ENCODE measurements around the gene ASRGL1. TPM values are rescaled to one million over a fixed set of nuclear protein-coding genes. Genes with fewer than 3 reads are reported as not detected.
A peak's percentile ranks its signal among the peaks of the same experiment; 100 is the strongest.
"Not testable (repeated sequence)": the region's sequence is repeated elsewhere in the genome, so short reads cannot be mapped to it uniquely, and the experiment has no call there.

ASRGL1 gene
- total RNA-seq, 4 donors from 2014 or later: 14.9 to 44.5 (median 35.6) TPM

DNA sequence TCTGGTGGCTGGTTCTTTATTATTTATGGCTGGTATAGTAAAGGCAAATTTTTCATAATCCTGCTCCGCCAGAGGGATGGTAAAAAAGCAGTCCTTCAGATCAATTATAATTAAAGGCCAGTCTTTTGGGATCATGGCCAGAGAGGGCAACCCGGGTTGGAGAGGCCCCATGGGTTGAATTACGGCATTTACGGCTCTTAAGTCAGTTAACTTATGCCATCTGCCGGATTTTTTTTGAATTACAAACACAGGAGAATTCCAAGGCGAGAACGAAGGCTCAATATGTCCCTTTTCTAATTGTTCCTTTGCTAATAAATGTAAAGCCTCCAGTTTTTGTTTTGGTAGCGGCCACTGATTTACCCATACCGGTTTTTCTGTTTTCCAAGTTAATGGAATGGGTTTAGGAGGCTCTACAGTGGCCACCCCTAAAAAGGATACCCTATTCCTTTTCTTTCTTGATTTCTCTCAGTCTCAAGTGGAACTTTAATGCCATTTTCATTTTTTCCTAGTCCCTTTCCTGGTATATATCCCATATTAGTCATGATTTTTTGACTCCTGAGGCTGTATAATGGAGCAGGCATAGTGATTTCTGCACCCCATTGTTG is 41.3 kb downstream of the ASRGL1 start:
- H3K4me3 ChIP-seq; DNase-seq; H3K27me3 ChIP-seq; H3K9me3 ChIP-seq; H3K27ac ChIP-seq; H3K36me3 ChIP-seq; intact Hi-C loops (cut with DNase I; ENCODE audit: low total_unique reads): not testable (repeated sequence)
- in situ Hi-C loops (cut with MboI; ENCODE audit: low pct_ligation_motif_present in 1 of 4, low pct_unique_long_range_greater_than_20kb in 1 of 4, low sequenced_read_pairs in 3 of 4): loop anchor here (25.0 kb wide), 3 partner anchors 309 to 509 kb away; partner anchors contain the start of genes LRRN4CL (in 1 of the 4), SLC3A2 (in 1 of the 4) and UBXN1 (in 1 of the 4)
- WGBS, 2 donors (ENCODE audit: low coverage in 1 of 2): 2 to 5% methylated on average over 4 to 9 of the region's 9 CpGs
- TF ChIP-seq, protein P1, sequence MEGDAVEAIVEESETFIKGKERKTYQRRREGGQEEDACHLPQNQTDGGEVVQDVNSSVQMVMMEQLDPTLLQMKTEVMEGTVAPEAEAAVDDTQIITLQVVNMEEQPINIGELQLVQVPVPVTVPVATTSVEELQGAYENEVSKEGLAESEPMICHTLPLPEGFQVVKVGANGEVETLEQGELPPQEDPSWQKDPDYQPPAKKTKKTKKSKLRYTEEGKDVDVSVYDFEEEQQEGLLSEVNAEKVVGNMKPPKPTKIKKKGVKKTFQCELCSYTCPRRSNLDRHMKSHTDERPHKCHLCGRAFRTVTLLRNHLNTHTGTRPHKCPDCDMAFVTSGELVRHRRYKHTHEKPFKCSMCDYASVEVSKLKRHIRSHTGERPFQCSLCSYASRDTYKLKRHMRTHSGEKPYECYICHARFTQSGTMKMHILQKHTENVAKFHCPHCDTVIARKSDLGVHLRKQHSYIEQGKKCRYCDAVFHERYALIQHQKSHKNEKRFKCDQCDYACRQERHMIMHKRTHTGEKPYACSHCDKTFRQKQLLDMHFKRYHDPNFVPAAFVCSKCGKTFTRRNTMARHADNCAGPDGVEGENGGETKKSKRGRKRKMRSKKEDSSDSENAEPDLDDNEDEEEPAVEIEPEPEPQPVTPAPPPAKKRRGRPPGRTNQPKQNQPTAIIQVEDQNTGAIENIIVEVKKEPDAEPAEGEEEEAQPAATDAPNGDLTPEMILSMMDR (IDR thresholded peaks at IDR 0.05): peak; percentile 39 to 62 (median 52)
- H3K4me1 ChIP-seq: peaks cover 0 to 16% (median 5%) of the 10 kb centered on the region in 4 donors

DNA sequence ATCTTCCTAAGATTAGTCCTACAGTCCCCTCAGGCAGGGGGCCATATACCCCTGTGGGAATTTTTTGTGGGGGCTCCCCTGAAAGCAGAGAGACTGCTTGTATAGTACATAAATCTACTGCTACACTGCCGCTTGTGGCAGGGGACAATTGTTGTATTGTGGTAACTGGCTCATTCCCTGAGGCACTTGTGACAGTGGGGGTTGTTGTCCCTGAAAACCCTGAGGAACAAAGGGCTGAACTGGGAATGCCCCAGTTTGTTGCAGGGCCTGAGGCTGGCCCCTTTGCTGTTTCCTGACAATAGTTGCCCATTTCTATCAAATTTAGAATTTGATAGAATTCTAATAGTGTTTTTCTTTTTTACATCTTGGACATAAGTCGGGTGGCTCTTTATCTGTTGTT is 42.3 kb downstream of the ASRGL1 start:
- H3K4me3 ChIP-seq; H3K27ac ChIP-seq; H3K9me3 ChIP-seq; intact Hi-C loops (cut with DNase I; ENCODE audit: low total_unique reads); DNase-seq; H3K27me3 ChIP-seq; H3K36me3 ChIP-seq: not testable (repeated sequence)
- in situ Hi-C loops (cut with MboI; ENCODE audit: low pct_ligation_motif_present in 1 of 4, low pct_unique_long_range_greater_than_20kb in 1 of 4, low sequenced_read_pairs in 3 of 4): loop anchor here (25.0 kb wide), 3 partner anchors 308 to 508 kb away; partner anchors contain the start of genes LRRN4CL (in 1 of the 4), SLC3A2 (in 1 of the 4) and UBXN1 (in 1 of the 4)
- 0 to 52% methylated on average over 1 to 2 of the region's 2 CpGs for WGBS, 2 donors (ENCODE audit: low coverage in 1 of 2)
- peaks cover 0 to 16% (median 5%) of the 10 kb centered on the region in 4 donors for H3K4me1 ChIP-seq

DNA sequence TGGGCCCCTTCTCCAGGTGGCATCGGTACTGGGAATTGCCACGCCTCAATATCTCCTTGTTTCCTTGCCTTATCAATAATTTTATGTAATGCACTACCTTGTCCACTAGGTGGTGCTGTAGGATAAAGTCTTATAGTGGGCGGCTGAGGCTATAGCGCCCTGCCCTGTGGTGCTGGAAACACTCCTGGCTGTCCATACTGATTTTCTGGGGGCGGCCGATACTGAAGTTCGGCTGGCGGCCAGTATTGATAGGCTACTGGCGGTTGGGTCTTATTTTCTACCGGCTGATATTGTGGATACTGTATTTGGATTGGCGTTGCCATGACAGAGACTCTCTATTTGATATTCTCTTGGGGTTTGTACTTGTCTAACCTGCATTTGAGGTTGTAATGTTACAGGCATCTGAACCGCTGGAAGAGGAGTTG is 43.6 kb downstream of the ASRGL1 start:
- 2 to 5% methylated on average over 10 to 12 of the region's 12 CpGs for WGBS, 2 donors (ENCODE audit: low coverage in 1 of 2)
- TF ChIP-seq, protein P1 (IDR thresholded peaks at IDR 0.05): peak; percentile 76 to 89 (median 85)
- peak; percentile 46 for DNase-seq
- peaks cover 0 to 16% (median 5%) of the 10 kb centered on the region in 4 donors for H3K4me1 ChIP-seq
- H3K27me3 ChIP-seq; H3K9me3 ChIP-seq; intact Hi-C loops (cut with DNase I; ENCODE audit: low total_unique reads); H3K36me3 ChIP-seq; H3K4me3 ChIP-seq: not testable (repeated sequence)
- peak overlapping the region in 1 of 4 donors; percentile 19 for H3K27ac ChIP-seq
- in situ Hi-C loops (cut with MboI; ENCODE audit: low pct_ligation_motif_present in 1 of 4, low pct_unique_long_range_greater_than_20kb in 1 of 4, low sequenced_read_pairs in 3 of 4): loop anchor here (25.0 kb wide), 3 partner anchors 306 to 506 kb away; partner anchors contain the start of genes LRRN4CL (in 1 of the 4), SLC3A2 (in 1 of the 4) and UBXN1 (in 1 of the 4)

DNA sequence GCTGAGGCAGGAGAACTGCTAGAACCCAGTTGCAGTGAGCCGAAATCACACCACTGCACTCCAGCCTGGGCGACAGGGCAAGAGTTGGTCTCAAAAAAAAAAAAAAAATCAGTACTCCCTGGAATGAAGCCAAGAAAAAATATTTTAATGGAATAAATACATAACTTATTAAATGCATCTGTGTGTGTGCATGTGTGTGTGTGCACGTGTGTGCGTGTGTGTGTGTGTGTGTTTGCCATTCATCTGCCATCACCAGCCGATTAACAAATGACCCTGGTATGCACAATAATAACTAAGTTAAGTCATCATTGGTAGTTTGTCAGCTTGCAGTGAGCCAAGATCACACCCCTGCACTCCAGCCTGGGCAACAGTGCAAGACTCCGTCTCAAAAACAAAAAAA is 46.6 kb downstream of the ASRGL1 start:
- TF ChIP-seq POLR2A (IDR thresholded peaks at IDR 0.05): no peak
- TF ChIP-seq EP300 (IDR thresholded peaks at IDR 0.05; ENCODE audit: low read depth): no peak
- no peak for TF ChIP-seq POLR2AphosphoS5 (IDR thresholded peaks at IDR 0.05)
- TF ChIP-seq, protein P1 (IDR thresholded peaks at IDR 0.05): no peak
- no peaks in the 10 kb centered on the region for H3K36me3 ChIP-seq
- 59 to 68% methylated on average over 3 to 6 of the region's 6 CpGs for WGBS, 2 donors (ENCODE audit: low coverage in 1 of 2)
- no peak overlapping the region for H3K4me3 ChIP-seq
- in situ Hi-C loops (cut with MboI; ENCODE audit: low pct_ligation_motif_present in 1 of 4, low pct_unique_long_range_greater_than_20kb in 1 of 4, low sequenced_read_pairs in 3 of 4) (loop anchor here (25.0 kb wide), 3 partner anchors 303 to 503 kb away; partner anchors contain the start of genes LRRN4CL (in 1 of the 4), SLC3A2 (in 1 of the 4) and UBXN1 (in 1 of the 4)), intact Hi-C loops (cut with DNase I; ENCODE audit: low total_unique reads) (no loop called here)
- peaks cover 0 to 12% (median 5%) of the 10 kb centered on the region in 4 donors for H3K4me1 ChIP-seq
- H3K27ac ChIP-seq: no peak overlapping the region
- H3K27me3 ChIP-seq: no peaks in the 10 kb centered on the region
- H3K9me3 ChIP-seq: no peaks in the 10 kb centered on the region
- DNase-seq: no peak

DNA sequence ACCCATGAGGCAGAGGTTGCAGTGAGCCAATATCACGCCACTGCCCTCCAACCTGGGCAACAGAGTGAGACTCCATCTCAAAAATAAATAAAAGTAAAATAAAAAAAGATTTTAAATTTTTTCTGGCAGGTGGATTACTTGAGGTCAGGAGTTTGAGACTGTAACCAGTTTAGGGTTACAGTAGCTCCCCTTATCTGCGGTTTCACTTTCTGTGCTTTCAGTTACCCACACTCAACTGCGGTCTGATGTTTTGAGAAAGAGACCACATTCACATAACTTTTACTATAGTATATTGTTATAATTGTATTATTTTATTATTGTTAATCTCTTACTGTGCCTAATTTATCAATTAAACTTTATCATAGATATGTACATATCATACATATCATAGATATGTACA is 48.8 kb downstream of the ASRGL1 start:
- intact Hi-C loops (cut with DNase I; ENCODE audit: low total_unique reads); DNase-seq; H3K4me3 ChIP-seq; H3K27me3 ChIP-seq; H3K4me1 ChIP-seq; H3K27ac ChIP-seq; H3K9me3 ChIP-seq; H3K36me3 ChIP-seq: not testable (repeated sequence)
- in situ Hi-C loops (cut with MboI; ENCODE audit: low pct_ligation_motif_present in 1 of 4, low pct_unique_long_range_greater_than_20kb in 1 of 4, low sequenced_read_pairs in 3 of 4): loop anchor here (25.0 kb wide), 3 partner anchors 301 to 501 kb away; partner anchors contain the start of genes LRRN4CL (in 1 of the 4), SLC3A2 (in 1 of the 4) and UBXN1 (in 1 of the 4)
- WGBS, 2 donors (ENCODE audit: low coverage in 1 of 2): 74 to 82% methylated on average over 2 to 3 of the region's 3 CpGs

Measured in transverse colon (tissue), 4 donors.